HCT116 (cell line): ENCODE results near the gene APBA1. TPM values are rescaled to one million over a fixed set of nuclear protein-coding genes. Genes with fewer than 3 reads are reported as not detected.

Source experiments
- ATAC-seq: fragments of 200-7000 bp; cut with Tn5 transposase; 2 replicates; pipeline ENCODE4 v1.9.1; 2020; ENCODE audit warnings: mild to moderate bottlenecking, moderate library complexity
- BruUV-seq: library from RNA; stranded (reverse); fragments of 400-500 nt; replicated peaks from 2 replicates; lab custom pipeline; 2021; lab: Mats Ljungman, UMichigan
- CTCF ChIA-PET: fragments of 300-600 bp; sonication (Branson Sonifier 250); formaldehyde crosslinking; loops from one replicate; lab custom pipeline; 2021; ENCODE audit warnings: antibody characterized with exemption; lab: Charles Lee
- POLR2A ChIA-PET: fragments of 300-600, 350-600 bp; sonication (Branson Sonifier 250); formaldehyde crosslinking; loops from one replicate; lab custom pipeline; 2021; ENCODE audit warnings: antibody characterized with exemption; lab: Charles Lee
- RAD21 ChIA-PET, 2 experiments: fragments of 300-600 bp; sonication (Branson Sonifier 250); formaldehyde crosslinking; loops; one replicate each; lab custom pipeline; 2023; ENCODE audit warnings: low total read pairs in 2 of 2; ENCODE audit not compliant: uncharacterized antibody in 2 of 2, unreplicated experiment in 2 of 2, low non-redundant PET in 1 of 2; lab: Charles Lee
- DNase-seq: peaks from one replicate; pipeline ENCODE4 v3.0.0-alpha.2; 2010; ENCODE audit warnings: low read depth, low spot score
- H2AFZ ChIP-seq: fragments of 200-600 bp; shearing (Covaris generic), sonication (generic); 2 replicates; pipeline ENCODE4 v1.6.1; 2017; ENCODE audit warnings: low read depth, mixed run types, mixed read lengths, antibody characterized with exemption, low read length; ENCODE audit not compliant: poor library complexity, severe bottlenecking
- H3K27ac ChIP-seq: 2 replicates; pipeline ENCODE4 v1.5.1; 2012; ENCODE audit warnings: low read depth, low read length
- H3K27me3 ChIP-seq: fragments of 200-600 bp; sonication (generic); 2 replicates; pipeline ENCODE4 v1.6.1; 2016; ENCODE audit warnings: mixed run types, low read length, mixed read lengths; ENCODE audit not compliant: insufficient read depth
- H3K36me3 ChIP-seq, 2 experiments: fragments of 200-500 bp in 1 of 2; fragments of 200-600 bp in 1 of 2; sonication (Bioruptor generic) in 1 of 2; sonication (generic) in 1 of 2; 2 replicates each; pipeline versions ENCODE4 v1.5.1 to v1.6.1; 2014 to 2016; ENCODE audit warnings: low read length in 2 of 2, inconsistent platforms in 1 of 2, mixed read lengths in 1 of 2, mixed run types in 1 of 2; ENCODE audit not compliant: insufficient read depth in 2 of 2, control insufficient read depth in 1 of 2
- H3K4me1 ChIP-seq, 2 experiments: fragments of 200-600 bp in 1 of 2; sonication (generic) in 1 of 2; 2 replicates each; pipeline versions ENCODE4 v1.5.1 to v1.6.1; 2012 to 2017; ENCODE audit warnings: low read length in 2 of 2, inconsistent platforms in 1 of 2, mild to moderate bottlenecking in 1 of 2, mixed read lengths in 1 of 2, mixed run types in 1 of 2, moderate library complexity in 1 of 2; ENCODE audit not compliant: insufficient read depth in 2 of 2, control insufficient read depth in 1 of 2
- H3K4me2 ChIP-seq: fragments of 200-600 bp; sonication (generic); 2 replicates; pipeline ENCODE4 v1.6.1; 2017; ENCODE audit warnings: mixed run types, low read length, mixed read lengths
- H3K4me3 ChIP-seq, 2 experiments: fragments of 200-600 bp in 1 of 2; sonication (generic) in 1 of 2; replicated peaks in 1 of 2; 2 replicates each; pipeline ENCODE4 v1.5.1; 2011 to 2016; ENCODE audit warnings: low read length in 2 of 2, control low read depth in 1 of 2, low read depth in 1 of 2, mild to moderate bottlenecking in 1 of 2, mixed read lengths in 1 of 2, mixed run types in 1 of 2
- H3K79me2 ChIP-seq: fragments of 200-600 bp; sonication (generic); 2 replicates; pipeline ENCODE4 v1.6.1; 2017; ENCODE audit warnings: mild to moderate bottlenecking, mixed run types, low read length, moderate library complexity, mixed read lengths; ENCODE audit not compliant: insufficient read depth
- H3K9ac ChIP-seq: fragments of 200-600 bp; sonication (generic); 2 replicates; pipeline ENCODE4 v1.6.1; 2016; ENCODE audit warnings: low read length, mixed read lengths
- H3K9me2 ChIP-seq: fragments of 200-600 bp; sonication (generic), shearing (Covaris generic); 2 replicates; pipeline ENCODE4 v1.6.1; 2017; ENCODE audit warnings: mixed run types, mild to moderate bottlenecking, moderate library complexity; ENCODE audit not compliant: insufficient read depth
- H3K9me3 ChIP-seq, 2 experiments: fragments of 200-500 bp in 1 of 2; fragments of 200-600 bp in 1 of 2; sonication (Bioruptor generic) in 1 of 2; sonication (generic) in 1 of 2; 2 replicates each; pipeline ENCODE4 v1.6.1; 2014 to 2017; ENCODE audit warnings: low read length in 2 of 2, mixed read lengths in 2 of 2, inconsistent platforms in 1 of 2, low read depth in 1 of 2, mild to moderate bottlenecking in 1 of 2, mixed run types in 1 of 2, moderate library complexity in 1 of 2; ENCODE audit not compliant: control insufficient read depth in 1 of 2, insufficient read depth in 1 of 2
- H4K20me1 ChIP-seq: fragments of 200-600 bp; sonication (generic), shearing (Covaris generic); 2 replicates; pipeline ENCODE4 v1.6.1; 2017; ENCODE audit warnings: mixed run types, mild to moderate bottlenecking, moderate library complexity; ENCODE audit not compliant: insufficient read depth
- ATF3 ChIP-seq: IDR thresholded peaks from 2 replicates; pipeline ENCODE4 v1.6.1; 2012
- CTCF ChIP-seq, 3 experiments: fragments of 200-600 bp in 1 of 3; sonication (generic) in 1 of 3; IDR thresholded peaks in 2 of 3; conservative IDR thresholded peaks in 1 of 3; 2 replicates each; pipeline ENCODE4 v1.5.1; 2012 to 2017; ENCODE audit warnings: low read depth in 2 of 3, low read length in 2 of 3, antibody characterized with exemption in 1 of 3, borderline replicate concordance in 1 of 3, control low read depth in 1 of 3, mild to moderate bottlenecking in 1 of 3, mixed read lengths in 1 of 3, mixed run types in 1 of 3, moderate library complexity in 1 of 3; ENCODE audit not compliant: insufficient read depth in 1 of 3
- EGR1 ChIP-seq: IDR thresholded peaks from 2 replicates; pipeline ENCODE4 v1.6.1; 2012; ENCODE audit warnings: low read depth
- ELF1 ChIP-seq: IDR thresholded peaks from 2 replicates; pipeline ENCODE4 v1.6.1; 2012; ENCODE audit warnings: low read depth, borderline replicate concordance
- EZH2 ChIP-seq: fragments of 200-600 bp; sonication (generic); IDR thresholded peaks from 2 replicates; pipeline ENCODE4 v1.6.1; 2017; ENCODE audit warnings: antibody characterized with exemption, mixed run types
- EZH2phosphoT487 ChIP-seq: fragments of 200-600 bp; IDR thresholded peaks from 2 replicates; pipeline ENCODE4 v1.6.1; 2018; ENCODE audit warnings: antibody characterized with exemption, borderline replicate concordance
- FOSL1 ChIP-seq: IDR thresholded peaks from 2 replicates; pipeline ENCODE4 v1.6.1; 2012; ENCODE audit warnings: low read depth
- JUND ChIP-seq: IDR thresholded peaks from 2 replicates; pipeline ENCODE4 v1.6.1; 2012
- MAX ChIP-seq: IDR thresholded peaks from 2 replicates; pipeline ENCODE4 v1.6.1; 2012
- POLR2A ChIP-seq: IDR thresholded peaks from 2 replicates; pipeline ENCODE4 v1.7.0; 2011; ENCODE audit warnings: borderline replicate concordance; ENCODE audit not compliant: insufficient read depth, insufficient read length; ENCODE audit errors: extremely low read depth
- POLR2AphosphoS5 ChIP-seq: IDR thresholded peaks from 2 replicates; pipeline ENCODE4 v1.6.1; 2011; ENCODE audit warnings: mild to moderate bottlenecking, low read depth, low read length, moderate library complexity
- SIN3A ChIP-seq: IDR thresholded peaks from 2 replicates; pipeline ENCODE4 v1.6.1; 2012; ENCODE audit warnings: low read depth
- SP1 ChIP-seq: IDR thresholded peaks from 2 replicates; pipeline ENCODE4 v1.6.1; 2012; ENCODE audit warnings: low read depth
- SRF ChIP-seq: IDR thresholded peaks from 2 replicates; pipeline ENCODE4 v1.6.1; 2012; ENCODE audit warnings: low read depth
- TCF7L2 ChIP-seq: IDR thresholded peaks from 2 replicates; pipeline ENCODE4 v1.7.0; 2011; ENCODE audit warnings: borderline replicate concordance, inconsistent platforms; ENCODE audit not compliant: insufficient read depth, insufficient read length; ENCODE audit errors: extremely low read depth
- intact Hi-C: fragments of 100-400 bp; cut with micrococcal nuclease; formaldehyde crosslinking; loops from 2 replicates; pipeline ENCODE4 v1.10.0; 2022
- total RNA-seq: library from RNA; stranded (reverse); gene quantifications from one replicate; pipeline ENCODE4 v1.2.1, GENCODE V29; 2021; ENCODE audit not compliant: unreplicated experiment

The APBA1 gene
- total RNA-seq, 1 experiment from 2014 or later, result 0.20 TPM

GRCh38 chr9:69468380-69468779 is 203.8 kb downstream of the APBA1 start:
- Histone ChIP-seq H3K9me3 (no peaks in the 10 kb centered on the region), H3K27me3 (peaks cover 11% of the 10 kb centered on the region; the same call in 1 of the 2 replicates), H3K9me2 (no peaks in the 10 kb centered on the region), H2AFZ (no peak overlapping the region), H3K4me1 (no peaks in the 10 kb centered on the region), H3K9ac (no peak overlapping the region), H3K4me2 (no peak overlapping the region), H3K4me3 (no peak overlapping the region), H3K27ac (no peak overlapping the region), H3K79me2 (no peaks in the 10 kb centered on the region), H4K20me1 (no peaks in the 10 kb centered on the region), H3K36me3 (no peaks in the 10 kb centered on the region)
- ATAC-seq, result no peak
- no peak for DNase-seq
- CTCF ChIA-PET, result no interaction called here
- intact Hi-C loops, result no loop called here
- BruUV-seq, result no TSS peak
- POLR2A ChIA-PET, result no interaction called here
- TF ChIP-seq SRF (no peak), EZH2phosphoT487 (no peak), CTCF (IDR thresholded peaks at IDR 0.05 in 2 of 3, conservative IDR thresholded peaks at IDR 0.05 in 1 of 3; ENCODE audit: borderline replicate concordance in 1 of 3, insufficient read depth in 1 of 3, low read depth in 2 of 3, low read length in 2 of 3) (no peak), ATF3 (no peak), SP1 (no peak)
- RAD21 ChIA-PET, result no interaction called here

- H3K4me3 ChIP-seq, result no peak overlapping the region
- H4K20me1 ChIP-seq, result no peaks in the 10 kb centered on the region
- ATAC-seq (no peak), DNase-seq (no peak)
- RAD21 ChIA-PET, result no interaction called here
- TF ChIP-seq FOSL1 (no peak), ATF3 (no peak), SP1 (no peak), SRF (no peak), SIN3A (no peak), EZH2 (no peak), EGR1 (no peak), ELF1 (no peak), POLR2A (no peak), JUND (no peak), EZH2phosphoT487 (no peak), TCF7L2 (no peak), MAX (no peak), POLR2AphosphoS5 (no peak), CTCF (IDR thresholded peaks at IDR 0.05 in 2 of 3, conservative IDR thresholded peaks at IDR 0.05 in 1 of 3; ENCODE audit: borderline replicate concordance in 1 of 3, insufficient read depth in 1 of 3, low read depth in 2 of 3, low read length in 2 of 3) (no peak)
- intact Hi-C loops, result no loop called here
- H3K79me2 ChIP-seq, result no peaks in the 10 kb centered on the region
- H3K9me2 ChIP-seq, result no peaks in the 10 kb centered on the region
- POLR2A ChIA-PET, result no interaction called here
- H3K4me1 ChIP-seq, result no peaks in the 10 kb centered on the region
- no peak overlapping the region for H2AFZ ChIP-seq
- no TSS peak for BruUV-seq
- CTCF ChIA-PET, result no interaction called here
- H3K27me3 ChIP-seq, result peaks cover 15% of the 10 kb centered on the region
- H3K27ac ChIP-seq, result no peak overlapping the region
- no peak overlapping the region for H3K9ac ChIP-seq
- H3K36me3 ChIP-seq, result no peaks in the 10 kb centered on the region
- no peaks in the 10 kb centered on the region for H3K9me3 ChIP-seq
- H3K4me2 ChIP-seq, result no peak overlapping the region
These were observed 206.0 kb downstream of the APBA1 start for GRCh38 chr9:69466151-69466550.
